GM18873 (cell line): ENCODE data around the gene SCAMP5.
A peak's percentile ranks its signal among the peaks of the same experiment; 100 is the strongest.

Source experiments
- ATAC-seq: cut with Tn5 transposase; IDR thresholded peaks from one replicate; pipeline ENCODE4 v1.9.1; 2021; ENCODE audit warnings: mild to moderate bottlenecking, moderate library complexity, moderate number of reproducible peaks; ENCODE audit not compliant: unreplicated experiment, low FRiP score

The SCAMP5 gene

GRCh38 chr15:75021341-75021740, 26.0 kb downstream of the SCAMP5 start:
- no peak for ATAC-seq

- no peak for ATAC-seq
These were observed 27.4 kb downstream of the SCAMP5 start for GRCh38 chr15:75022783-75023180.

DNA sequence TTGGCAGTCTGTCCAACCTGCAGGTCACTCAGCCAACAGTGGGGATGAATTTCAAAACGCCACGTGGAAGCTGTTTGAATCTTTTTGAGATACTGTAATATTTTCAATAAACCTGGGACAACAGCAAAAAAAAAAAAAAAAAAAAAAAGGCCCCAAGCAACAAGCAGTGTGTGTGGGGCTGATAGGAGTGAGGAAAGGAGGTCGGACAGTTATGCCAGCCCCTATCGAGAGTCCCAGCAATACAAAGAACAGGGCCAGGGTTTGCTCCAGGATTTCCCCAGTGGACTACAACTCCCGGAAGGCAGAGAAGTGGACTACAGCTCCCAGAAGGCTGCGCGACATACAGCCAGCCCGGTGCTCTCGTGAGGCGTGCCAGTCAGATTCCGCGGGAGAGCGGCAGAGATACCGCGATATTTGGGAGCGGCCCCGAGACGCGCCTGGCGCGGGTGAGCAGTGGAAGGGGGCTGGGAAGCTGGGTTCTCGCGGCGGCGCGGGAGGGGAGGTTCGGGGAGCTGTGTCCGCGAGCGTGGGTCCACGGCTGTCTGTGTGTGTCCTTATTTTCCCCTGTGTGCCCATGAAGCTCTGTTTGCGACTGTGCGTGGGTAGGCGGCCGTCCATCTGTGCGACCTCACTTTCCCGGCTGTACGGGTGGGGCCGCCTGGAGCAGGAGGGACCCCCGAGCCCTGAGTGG, 28.0 kb downstream of the SCAMP5 start, which contains the start of gene PPCDC:
PPCDC (plus strand) TSS at position 410 of the 691 bp plus-strand sequence. CDS start 4,729 bp downstream, outside the sequence.
- peak; percentile 80 for ATAC-seq

GRCh38 chr15:75023872-75024636, 28.7 kb downstream of the SCAMP5 start:
- ATAC-seq, result no peak

DNA sequence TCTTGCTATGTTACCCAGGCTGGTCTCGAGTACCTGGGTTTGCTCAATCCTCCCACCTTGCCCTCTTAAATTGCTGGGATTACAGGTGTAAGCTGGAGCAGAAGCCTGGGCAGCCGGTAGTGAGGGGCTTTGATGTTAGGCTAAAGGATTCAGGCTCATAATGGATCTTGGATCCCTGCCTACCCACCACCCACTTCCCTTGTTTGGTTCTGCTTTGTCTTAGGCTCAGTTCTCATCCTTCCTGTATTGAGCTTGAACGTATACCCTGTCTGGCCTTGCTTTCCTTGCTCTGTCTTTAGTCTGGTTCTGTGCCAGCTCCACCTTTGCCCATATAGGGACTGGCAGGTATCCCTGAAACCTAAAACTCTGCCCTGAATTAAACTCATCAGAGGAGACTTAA, 29.7 kb downstream of the SCAMP5 start:
- no peak for ATAC-seq

DNA sequence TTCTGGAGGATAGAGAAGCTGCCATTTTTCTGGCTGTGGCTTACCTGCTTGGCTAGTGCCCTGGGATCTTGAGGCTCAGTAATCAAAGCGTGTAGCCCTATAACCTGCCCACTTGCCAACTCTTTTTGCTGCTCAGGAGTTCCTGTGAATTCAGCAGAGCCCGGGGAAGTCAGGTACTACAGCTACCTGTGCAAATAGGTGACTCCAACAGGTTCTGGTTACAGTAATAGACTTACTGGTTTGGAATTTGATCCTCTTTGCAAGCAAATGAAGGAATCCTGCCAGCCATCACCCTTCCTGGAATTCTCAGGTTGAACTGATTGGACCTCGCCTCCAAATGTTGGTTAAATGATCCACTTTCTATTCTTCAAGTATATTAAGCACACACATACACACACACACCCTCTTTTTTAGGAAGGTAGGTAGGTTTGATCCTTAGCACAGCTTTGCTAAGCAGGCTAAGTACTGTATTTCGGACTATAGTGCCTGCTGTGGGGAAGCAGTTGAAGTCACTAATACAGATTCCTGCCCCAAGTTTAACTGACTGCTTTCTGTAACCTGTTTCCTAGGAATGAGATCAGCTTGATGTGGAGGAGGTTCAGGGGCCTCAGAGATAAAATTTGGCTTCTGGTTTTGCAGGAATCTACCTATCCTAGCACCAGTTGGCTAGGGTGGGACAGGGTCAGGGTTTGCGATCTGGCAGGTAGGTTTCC, 30.3 kb downstream of the SCAMP5 start:
- no peak for ATAC-seq

DNA sequence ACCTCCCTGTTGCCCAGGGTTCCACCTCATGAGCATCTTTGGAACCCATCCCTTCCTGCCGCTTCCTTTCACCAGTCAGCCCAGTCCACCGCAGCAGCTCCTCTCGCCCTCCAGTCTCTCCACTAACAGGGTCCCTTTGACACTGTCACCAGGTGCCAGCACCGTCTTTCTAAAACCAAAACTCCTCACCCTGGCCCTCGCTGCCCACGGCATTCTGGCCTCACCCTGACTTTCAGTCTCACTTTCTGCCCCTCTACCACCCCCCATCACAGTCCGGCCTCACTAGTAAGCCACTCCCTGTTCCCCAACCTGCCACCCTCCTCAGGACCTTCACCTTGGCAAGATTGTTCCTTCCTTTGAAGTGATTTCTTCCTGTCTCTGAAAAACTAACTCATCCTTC, 32.2 kb downstream of the SCAMP5 start:
- ATAC-seq, result no peak

DNA sequence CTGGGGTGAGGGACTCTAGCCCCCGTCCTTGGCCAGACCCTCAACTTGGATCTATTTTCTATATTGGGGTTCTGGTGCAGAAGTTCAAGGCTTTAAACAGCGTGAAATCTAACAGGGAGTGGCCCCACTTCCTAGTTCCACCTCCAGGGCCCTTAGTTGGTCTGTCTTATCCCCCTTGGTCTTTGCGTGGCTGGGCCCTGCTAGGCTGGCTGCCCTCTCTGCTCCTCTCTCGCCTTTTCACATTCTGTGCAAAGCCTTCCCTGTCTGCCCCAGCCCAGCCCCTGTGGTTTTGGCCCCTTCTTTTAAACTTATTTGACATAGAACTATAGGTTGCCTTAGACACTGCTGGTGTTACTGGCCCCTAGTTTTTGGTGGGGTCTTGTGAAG, 33.6 kb downstream of the SCAMP5 start:
- no peak for ATAC-seq

- ATAC-seq, result no peak
These were observed 34.1 kb downstream of the SCAMP5 start for GRCh38 chr15:75029378-75030022.

- ATAC-seq, result no peak
These were observed 34.7 kb downstream of the SCAMP5 start for GRCh38 chr15:75030023-75030413.

- ATAC-seq, result no peak
These were observed 35.1 kb downstream of the SCAMP5 start for GRCh38 chr15:75030424-75030823.

DNA sequence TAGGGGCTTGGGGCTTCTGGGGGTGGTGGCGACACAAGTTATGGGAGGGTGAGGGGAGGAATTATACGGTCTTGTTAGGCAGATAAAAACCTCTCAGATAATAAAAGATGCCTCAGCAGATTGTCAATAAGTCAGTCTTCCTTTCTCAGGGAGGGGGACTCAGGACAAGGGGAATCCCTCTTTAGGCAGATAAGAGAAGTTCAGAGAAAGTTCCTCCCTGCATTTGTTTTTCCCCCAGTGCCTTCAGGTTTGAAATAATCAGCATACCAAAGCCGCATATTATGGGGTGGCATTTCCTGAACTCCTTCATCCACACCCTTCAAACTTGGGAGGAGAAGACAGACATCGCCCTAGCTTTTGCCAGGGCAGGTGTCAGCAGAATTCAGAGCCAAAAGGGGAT, 36.5 kb downstream of the SCAMP5 start:
- ATAC-seq, result no peak

- no peak for ATAC-seq
These were observed 37.0 kb downstream of the SCAMP5 start for GRCh38 chr15:75032395-75032794.

- no peak for ATAC-seq
These were observed 38.4 kb downstream of the SCAMP5 start for GRCh38 chr15:75033809-75034208.

DNA sequence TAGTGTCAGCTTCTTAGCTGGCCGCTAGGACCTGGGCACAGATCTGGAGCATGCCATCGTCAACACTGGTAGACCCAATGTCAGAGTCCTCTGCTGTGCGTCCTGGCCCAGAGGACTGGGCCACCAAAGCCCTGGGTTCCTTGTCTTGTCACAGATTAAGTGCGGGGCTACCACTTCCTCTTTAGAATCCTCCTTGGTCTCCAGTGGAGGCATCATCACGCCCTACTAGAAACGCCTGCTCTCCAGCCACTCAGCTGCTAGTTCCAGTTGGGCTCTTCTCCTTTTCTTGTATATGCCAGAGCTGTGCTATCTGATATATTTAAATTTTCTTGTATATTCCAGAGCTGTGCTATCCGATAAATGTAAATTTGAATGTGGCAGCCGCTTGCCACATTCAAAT, 39.3 kb downstream of the SCAMP5 start:
- ATAC-seq, result no peak

DNA sequence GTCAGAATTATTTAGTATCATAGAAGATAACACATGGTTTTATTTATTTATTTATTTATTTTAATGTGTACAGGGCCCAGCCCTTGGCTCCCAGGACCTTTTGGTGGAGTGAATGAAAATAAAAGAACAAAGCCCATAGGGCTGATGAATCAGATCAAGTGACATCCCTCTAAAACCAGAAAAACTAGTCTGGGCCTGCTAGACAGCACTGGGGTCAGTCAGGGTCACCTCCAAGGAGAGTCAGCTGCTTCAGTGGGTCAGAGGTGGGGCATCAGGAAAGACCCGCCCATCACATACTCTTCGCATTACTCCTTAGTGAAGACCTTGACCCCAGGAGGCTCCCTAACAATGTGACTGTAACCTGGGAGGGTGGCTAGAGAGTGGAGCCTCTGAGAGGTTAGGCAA, 40.9 kb downstream of the SCAMP5 start:
- no peak for ATAC-seq

DNA sequence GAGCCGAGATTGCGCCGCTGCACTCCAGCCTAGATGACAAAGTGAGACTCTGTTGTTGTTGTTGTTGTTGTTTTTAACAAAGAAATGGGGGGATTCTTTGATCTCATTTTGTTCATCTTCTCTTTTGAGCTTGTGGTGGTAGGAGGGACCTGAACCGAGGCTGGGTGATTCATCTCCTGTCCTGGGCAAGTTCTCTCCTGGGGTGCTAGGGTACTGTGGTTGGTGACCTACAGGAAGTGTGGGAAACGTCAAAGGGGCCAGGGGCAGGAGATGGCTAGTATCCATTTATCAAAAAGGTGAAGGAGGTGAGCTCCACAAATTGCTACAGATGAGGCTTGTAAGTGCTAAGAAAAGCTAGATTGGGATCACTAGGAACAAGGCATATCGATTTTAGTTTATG, 42.3 kb downstream of the SCAMP5 start:
- no peak for ATAC-seq

- no peak for ATAC-seq
These were observed 42.9 kb downstream of the SCAMP5 start for GRCh38 chr15:75038231-75038630.

DNA sequence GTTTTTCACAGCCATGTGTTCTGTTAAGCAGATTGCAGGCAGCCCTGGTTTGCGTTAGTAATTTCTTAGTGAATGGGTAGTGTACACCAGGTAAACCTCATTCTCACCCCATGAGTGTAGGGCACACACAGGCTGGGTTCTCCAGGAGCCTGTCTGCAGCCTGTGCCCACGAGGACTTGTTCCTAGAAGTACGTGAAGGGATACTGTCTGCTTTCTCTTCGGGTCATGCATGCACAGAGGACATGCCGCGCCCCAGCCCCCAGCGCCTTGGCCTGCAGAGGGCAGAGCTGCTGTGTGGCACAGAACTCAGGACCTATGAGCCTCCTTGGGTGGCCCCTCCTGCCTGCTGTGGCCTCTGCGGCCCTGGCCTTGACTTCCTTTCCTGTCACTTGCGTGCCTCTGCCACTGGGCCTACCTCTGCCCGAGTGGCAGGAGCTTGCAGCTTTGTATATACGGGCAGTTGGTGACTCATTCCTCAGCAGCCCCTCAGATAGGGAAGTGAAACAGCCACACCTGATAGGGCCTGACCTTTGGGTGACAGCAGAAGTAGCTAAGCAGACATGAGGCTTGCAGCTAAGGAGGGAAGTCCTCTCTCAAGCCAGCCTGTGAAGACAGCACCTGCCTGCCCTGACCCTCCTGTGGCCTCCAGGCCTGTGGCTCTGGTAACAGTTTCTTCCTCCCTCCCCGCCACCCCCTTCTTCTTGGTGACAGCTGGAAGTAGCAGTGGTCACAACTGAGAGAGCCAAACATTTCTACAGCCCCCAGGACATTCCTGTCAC, 47.6 kb downstream of the SCAMP5 start:
- peak; percentile 72 for ATAC-seq
